Measurements from ENCODE around the gene TMEM126A.

DNA sequence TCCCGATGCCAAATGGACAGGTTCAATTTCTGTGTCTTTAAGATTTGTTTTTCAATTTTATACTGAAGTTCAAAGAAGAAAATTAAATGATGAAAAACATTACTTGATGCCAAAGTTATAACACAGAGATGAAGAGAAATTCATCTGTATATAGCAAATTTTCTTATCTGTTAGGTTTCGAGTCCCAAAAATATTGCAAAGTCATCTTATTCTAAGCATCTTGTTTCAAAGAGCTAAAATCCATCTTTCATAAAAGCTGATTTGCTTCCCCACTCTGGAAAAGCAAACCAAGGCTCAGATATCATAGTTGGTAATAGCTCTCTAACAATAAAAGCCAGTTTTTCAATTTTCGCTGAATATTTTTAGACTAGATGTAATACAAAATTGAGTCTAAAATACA, 57.2 kb downstream of the TMEM126A start:
- TF ChIP-seq, protein P1, sequence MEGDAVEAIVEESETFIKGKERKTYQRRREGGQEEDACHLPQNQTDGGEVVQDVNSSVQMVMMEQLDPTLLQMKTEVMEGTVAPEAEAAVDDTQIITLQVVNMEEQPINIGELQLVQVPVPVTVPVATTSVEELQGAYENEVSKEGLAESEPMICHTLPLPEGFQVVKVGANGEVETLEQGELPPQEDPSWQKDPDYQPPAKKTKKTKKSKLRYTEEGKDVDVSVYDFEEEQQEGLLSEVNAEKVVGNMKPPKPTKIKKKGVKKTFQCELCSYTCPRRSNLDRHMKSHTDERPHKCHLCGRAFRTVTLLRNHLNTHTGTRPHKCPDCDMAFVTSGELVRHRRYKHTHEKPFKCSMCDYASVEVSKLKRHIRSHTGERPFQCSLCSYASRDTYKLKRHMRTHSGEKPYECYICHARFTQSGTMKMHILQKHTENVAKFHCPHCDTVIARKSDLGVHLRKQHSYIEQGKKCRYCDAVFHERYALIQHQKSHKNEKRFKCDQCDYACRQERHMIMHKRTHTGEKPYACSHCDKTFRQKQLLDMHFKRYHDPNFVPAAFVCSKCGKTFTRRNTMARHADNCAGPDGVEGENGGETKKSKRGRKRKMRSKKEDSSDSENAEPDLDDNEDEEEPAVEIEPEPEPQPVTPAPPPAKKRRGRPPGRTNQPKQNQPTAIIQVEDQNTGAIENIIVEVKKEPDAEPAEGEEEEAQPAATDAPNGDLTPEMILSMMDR (IDR thresholded peaks at IDR 0.05; ENCODE audit: low read depth, low read length) = no peak
- TF ChIP-seq EZH2phosphoT487 (IDR thresholded peaks at IDR 0.05; ENCODE audit: low read depth) = no peak

Data from OCI-LY3 (cell line).